ENCODE data around the gene PLCL1.

PLCL1 gene

GRCh38 chr2:197964720-197965119 is 160.3 kb downstream of the PLCL1 start:
- DNase-seq: no peak

DNA sequence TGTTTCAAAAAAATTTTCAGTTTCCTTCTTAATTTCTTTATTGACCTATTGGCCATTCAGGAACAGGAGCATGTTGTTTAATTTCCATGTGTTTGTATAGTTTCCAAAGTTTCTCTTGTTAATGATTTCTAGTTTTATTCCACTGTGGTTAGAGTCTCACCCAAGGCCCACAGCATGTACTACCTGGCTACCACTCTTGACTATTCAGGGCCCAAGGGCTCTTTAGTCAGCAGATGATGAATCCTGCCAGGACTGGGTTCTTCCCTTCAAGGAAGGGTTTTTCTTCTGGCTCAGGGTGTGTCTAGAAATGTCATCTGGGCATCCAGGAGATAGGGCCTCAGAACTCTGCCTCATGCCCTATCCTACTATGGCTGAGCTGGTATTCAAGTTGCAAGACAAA is 161.4 kb downstream of the PLCL1 start:
- DNase-seq: no peak

DNA sequence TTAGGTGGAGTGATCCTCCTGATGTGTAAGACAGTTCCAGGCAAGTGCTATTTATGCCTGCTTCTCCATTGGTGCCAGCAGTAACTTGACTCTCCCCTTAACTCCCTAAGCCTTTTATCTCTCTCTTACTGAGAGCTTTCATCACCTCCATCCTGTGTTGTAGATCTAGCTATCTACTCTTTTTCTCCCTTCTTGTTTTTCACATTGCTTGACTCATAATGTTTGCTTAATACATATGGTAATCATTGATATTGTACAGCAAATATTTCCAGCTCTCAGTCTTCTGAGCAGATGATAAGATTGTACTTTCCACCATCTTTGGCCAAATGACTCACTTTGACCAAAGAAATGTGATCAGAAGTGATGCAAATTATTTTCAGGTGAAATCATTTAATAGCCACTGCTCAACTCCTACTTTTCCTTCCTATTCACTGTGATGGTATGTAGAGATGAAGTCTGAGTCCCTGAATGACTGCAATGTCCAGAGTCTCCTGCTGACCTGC is 165.0 kb downstream of the PLCL1 start:
- DNase-seq: no peak

DNA sequence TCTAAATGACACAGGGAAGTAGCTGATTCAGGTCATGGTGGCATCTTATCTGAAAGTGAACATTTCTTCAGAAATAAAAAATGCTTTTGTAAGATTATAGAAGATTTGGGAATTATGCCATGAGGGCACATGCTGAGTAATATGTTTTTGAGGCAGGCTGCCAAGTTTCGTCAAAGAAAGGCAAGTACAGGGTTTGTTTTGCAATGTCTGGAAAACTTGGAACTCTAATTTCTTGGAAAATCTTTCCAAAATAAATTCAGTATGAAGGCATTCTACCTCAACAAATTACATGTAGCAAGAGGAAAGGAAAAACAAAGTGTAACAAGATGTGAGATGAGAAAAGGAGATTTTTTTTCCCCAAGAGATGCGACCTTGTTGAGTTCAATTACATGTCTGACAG is 167.7 kb downstream of the PLCL1 start:
- no peak for DNase-seq

GRCh38 chr2:197972587-197972986 is 168.2 kb downstream of the PLCL1 start:
- no peak for DNase-seq

DNA sequence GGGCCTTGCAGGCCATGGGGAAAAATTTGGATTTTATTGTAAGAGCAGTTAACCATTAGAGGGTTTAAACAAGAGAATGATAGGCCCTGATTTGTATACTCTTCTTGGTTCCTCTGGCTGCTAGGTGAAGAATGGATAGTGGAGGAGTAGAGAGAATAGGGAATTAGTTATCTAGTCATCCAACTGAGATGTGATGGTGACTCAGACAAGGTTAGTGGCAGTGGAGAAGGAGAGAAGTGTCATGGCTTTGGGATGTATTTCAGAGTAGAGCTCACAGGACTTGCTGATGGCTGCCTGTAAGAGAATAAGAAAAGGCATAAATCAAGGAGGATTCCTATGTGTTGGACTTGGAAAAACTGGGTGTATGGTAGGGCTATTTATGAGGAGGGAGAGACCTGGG is 169.4 kb downstream of the PLCL1 start:
- DNase-seq: no peak

GRCh38 chr2:197975931-197976519 is 171.6 kb downstream of the PLCL1 start:
- no peak for DNase-seq

- no peak for DNase-seq
Measured at GRCh38 chr2:197978971-197979370, 174.6 kb downstream of the PLCL1 start.

GRCh38 chr2:197982565-197982964 is 178.2 kb downstream of the PLCL1 start:
- no peak for DNase-seq

DNA sequence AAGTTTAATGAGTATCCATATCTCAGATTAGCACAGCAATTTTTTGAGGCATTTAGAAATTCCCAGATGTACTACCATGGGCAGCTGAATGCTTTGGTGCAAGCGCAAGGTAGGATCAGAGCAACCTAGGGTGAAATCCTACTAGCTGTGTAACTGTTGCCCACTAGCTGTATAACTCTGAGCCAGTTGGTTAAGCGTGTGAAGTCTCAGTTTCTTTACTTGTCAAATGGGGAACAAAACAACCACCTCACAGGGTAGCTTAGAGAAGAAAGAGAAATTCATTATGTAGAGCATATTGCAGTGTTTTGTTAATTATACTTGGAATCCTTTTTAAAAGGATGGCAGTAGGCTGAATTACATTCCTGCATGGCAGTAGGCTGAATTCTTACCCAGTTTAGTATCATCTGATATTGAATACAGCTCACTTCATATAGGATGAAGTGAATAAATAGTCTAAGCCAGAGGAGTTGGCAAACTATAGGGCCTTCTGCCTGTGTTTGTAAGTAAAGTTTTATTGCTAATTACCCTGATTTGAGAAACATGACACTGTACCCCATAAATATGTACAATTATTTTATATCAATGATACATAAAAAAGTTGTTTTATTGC is 180.7 kb downstream of the PLCL1 start:
- DNase-seq: no peak

GRCh38 chr2:197986977-197987376 is 182.6 kb downstream of the PLCL1 start:
- no peak for DNase-seq

- no peak for DNase-seq
Measured at GRCh38 chr2:197990356-197990755, 186.0 kb downstream of the PLCL1 start.

GRCh38 chr2:197992482-197993133 is 188.2 kb downstream of the PLCL1 start:
- no peak for DNase-seq

DNA sequence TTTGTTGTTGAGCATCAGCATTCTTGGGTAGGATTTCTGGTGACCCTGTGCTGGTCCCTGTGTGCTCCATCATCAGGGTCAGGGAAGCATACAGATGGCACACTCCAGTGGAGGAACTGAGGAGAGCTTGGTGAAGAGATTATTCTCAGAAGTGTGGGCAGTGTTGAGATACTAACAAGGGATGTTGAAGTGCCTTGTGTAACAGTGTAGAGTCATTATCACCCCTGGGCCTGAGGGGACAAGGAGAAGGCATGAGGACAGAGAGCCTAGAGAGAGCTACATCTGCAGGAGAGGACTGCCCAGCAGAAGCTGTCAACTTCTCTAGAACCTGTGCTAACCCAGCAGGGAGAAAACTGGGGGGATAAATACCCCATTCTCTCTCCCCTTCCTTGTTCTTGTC is 189.0 kb downstream of the PLCL1 start:
- DNase-seq: no peak

DNA sequence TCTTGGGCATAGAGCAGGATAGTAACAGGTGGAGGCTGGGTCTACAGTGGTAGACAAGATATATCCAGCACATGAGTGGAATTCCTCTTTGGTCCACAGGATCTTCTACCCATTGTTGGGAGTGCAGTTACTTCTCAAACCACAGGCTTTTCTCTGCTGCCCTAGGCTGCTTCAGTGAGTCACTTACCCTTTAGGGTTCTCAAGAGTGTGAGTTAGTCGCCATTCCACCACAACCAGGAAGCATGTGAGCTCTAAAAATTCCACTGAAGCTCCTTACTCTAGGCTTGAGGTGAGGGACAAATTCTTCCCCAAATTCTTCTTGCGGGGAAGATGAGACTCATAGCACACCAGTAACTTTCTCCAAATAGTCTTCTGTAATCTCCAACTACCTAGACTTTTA is 189.4 kb downstream of the PLCL1 start:
- no peak for DNase-seq

GRCh38 chr2:197994751-197995150 is 190.4 kb downstream of the PLCL1 start:
- DNase-seq: no peak

DNA sequence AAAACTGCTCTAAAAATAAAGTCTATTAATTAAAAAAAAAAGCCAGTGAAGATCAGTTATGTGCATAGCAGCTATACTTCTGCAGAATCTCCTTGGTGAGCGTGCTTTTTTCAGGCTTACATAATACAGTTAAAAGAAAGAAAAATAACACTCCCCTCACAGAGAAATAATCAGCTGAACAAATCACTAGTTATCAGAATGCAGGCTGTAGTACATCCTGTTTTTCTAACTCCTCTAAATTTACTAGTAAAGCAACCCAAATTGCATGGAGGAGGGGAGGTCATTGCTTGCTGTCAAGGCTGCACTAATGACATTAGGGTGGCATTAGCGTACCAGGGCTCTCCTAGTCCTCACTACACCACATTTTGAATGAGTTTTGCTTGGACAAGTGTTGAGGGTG is 192.2 kb downstream of the PLCL1 start:
- DNase-seq: peak; percentile 65

DNA sequence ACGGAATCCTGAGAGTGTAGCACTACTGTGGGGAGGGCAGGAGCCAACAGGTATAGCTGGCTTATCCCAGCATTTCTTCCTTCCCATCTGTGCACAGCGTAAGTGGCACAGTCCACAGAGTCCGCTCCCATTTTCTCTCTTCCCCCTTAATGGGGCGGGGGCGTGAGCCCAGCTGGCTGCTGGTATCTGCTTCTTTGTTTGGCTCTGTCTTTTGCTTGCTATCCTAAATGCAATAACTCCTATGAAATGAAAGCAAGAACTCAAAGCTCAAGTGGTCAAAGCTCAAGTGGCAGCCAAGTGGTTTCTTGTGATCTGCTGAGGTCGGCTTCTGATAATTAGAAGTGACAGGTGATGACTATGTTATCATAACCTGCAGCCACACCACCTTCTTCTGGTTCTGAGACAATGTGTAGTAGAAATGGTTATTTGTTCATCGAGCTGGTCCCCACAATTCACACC is 192.7 kb downstream of the PLCL1 start:
- DNase-seq: peak; percentile 85

GRCh38 chr2:197998702-197999101 is 194.3 kb downstream of the PLCL1 start:
- no peak for DNase-seq

GRCh38 chr2:198000417-198000816 is 196.0 kb downstream of the PLCL1 start:
- no peak for DNase-seq

DNA sequence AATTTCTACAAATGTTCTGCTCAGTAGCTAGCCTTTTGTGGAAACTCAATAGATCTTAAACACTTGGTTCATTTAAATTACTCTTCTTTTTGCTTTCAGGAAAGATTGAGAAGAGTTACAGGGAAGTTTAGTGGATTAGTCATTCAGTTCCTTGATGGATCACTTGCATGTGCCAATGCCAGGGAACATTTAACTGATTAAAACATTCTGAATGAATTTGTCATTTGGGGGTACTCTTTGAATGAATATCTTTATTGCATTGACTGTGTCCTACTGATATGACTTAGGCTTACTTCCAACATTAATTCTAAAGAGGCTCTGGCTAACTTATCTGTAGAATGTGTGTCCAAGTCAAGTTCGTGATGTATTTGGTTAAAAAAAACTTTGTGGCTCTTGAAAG is 199.8 kb downstream of the PLCL1 start:
- DNase-seq: no peak

- DNase-seq: no peak
Measured at GRCh38 chr2:198004921-198005829, 200.8 kb downstream of the PLCL1 start.

GRCh38 chr2:198006733-198007132 is 202.3 kb downstream of the PLCL1 start:
- DNase-seq: no peak
